Peyer's patch (tissue), 4 donors: ENCODE results near the gene OGN. TPM values are rescaled to one million over a fixed set of nuclear protein-coding genes. Genes with fewer than 3 reads are reported as not detected.
"Not testable (repeated sequence)": the region's sequence is repeated elsewhere in the genome, so short reads cannot be mapped to it uniquely, and the experiment has no call there.

Source experiments
- DNase-seq, 3 donors: peaks; one replicate each; pipeline ENCODE4 v3.0.0-alpha.2; 2017 to 2019
- H3K27ac ChIP-seq, 4 donors: fragments of 200-600 bp; sonication (generic); one replicate each; pipeline ENCODE4 v1.5.1; 2016 to 2019
- H3K27me3 ChIP-seq, 2 donors: fragments of 200-600 bp; sonication (generic); one replicate each; pipeline ENCODE4 v1.5.1; 2019
- H3K36me3 ChIP-seq, 3 donors: fragments of 200-600 bp; sonication (generic); one replicate each; pipeline ENCODE4 v1.5.1; 2016 to 2019
- H3K4me1 ChIP-seq, 4 donors: fragments of 200-600 bp; sonication (generic); one replicate each; pipeline ENCODE4 v1.5.1; 2016 to 2019
- H3K4me3 ChIP-seq, 4 donors: fragments of 200-600 bp; sonication (generic); 1 replicate in 3 of 4; 2 replicates in 1 of 4; pipeline ENCODE4 v1.5.1; 2016 to 2019; ENCODE audit warnings: mild to moderate bottlenecking in 1 of 4
- H3K9me3 ChIP-seq, 4 donors: fragments of 200-600 bp; sonication (generic); one replicate each; pipeline ENCODE4 v1.5.1; 2016 to 2019; ENCODE audit warnings: mild to moderate bottlenecking in 1 of 4
- CTCF ChIP-seq, 6 experiments: fragments of 450-650 bp in 4 of 6; fragments of 200-600 bp in 2 of 6; sonication (generic) in 1 of 6; IDR thresholded peaks; one replicate each; pipeline ENCODE4 v1.5.1; 2017 to 2019; ENCODE audit warnings: antibody characterized with exemption in 6 of 6, mild to moderate bottlenecking in 3 of 6, moderate library complexity in 1 of 6
- POLR2A ChIP-seq, 2 donors: fragments of 450-650 bp; IDR thresholded peaks; one replicate each; pipeline ENCODE4 v1.5.1; 2017; ENCODE audit warnings: antibody characterized with exemption in 2 of 2, mild to moderate bottlenecking in 2 of 2, moderate library complexity in 2 of 2
- total RNA-seq, 4 donors: library from RNA; depleted of rRNA; stranded (reverse); fragments of >200 nt; gene quantifications; one replicate each; pipeline ENCODE4 v1.1.0, GENCODE V29; 2016

The OGN gene
- total RNA-seq, 4 donors from 2014 or later, result 2.6 to 9.7 (median 3.5) TPM

DNA sequence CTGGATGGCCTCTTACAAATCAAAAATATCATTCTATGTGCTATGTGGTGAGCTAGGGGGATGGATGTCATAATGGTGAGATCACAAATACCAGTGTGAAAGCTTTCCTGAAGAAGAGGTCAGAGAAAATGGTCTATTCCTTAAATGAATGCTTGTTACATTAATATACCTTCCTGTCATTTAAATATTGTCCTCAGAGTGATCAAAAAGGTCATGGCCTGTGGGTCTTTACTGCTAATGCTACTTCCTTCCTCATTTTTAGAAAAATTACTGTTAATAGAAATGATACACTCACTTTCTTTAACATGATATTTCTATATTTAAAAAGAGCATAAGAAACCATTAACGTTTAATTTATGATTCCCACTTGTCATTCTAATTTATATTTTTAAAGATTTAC, 10.2 kb upstream of the OGN start:
- Histone ChIP-seq H3K9me3 (no peaks in the 10 kb centered on the region), H3K36me3 (no peaks in the 10 kb centered on the region), H3K27ac (no peak overlapping the region), H3K4me1 (no peaks in the 10 kb centered on the region), H3K27me3 (no peaks in the 10 kb centered on the region), H3K4me3 (no peak overlapping the region)
- DNase-seq, result no peak
- no peak for TF ChIP-seq CTCF (IDR thresholded peaks at IDR 0.05)
- no peak for TF ChIP-seq POLR2A (IDR thresholded peaks at IDR 0.05)

DNA sequence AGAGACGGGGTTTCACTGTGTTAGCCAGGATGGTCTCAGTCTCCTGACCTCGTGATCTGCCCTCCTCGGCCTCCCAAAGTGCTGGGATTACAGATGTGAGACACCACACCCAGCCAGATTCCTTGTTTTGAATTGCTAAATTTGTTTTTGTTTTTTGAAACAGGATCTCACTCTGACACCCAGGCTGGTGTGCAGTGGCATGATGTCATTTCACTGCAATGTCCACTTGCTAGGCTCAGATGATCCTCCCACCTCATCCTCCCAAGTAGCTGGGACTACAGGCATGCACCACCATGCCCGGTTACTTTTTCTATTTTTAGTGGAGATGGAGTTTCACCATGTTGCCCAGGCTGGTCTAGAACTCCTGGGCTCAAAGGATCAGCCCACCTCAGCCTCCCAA, 6.8 kb upstream of the OGN start:
- DNase-seq, H3K27ac ChIP-seq, H3K4me1 ChIP-seq, H3K4me3 ChIP-seq, H3K36me3 ChIP-seq, H3K9me3 ChIP-seq, H3K27me3 ChIP-seq: not testable (repeated sequence)

GRCh38 chr9:92408747-92409478, 4.5 kb upstream of the OGN start:
- no peak overlapping the region for H3K27ac ChIP-seq
- TF ChIP-seq CTCF (IDR thresholded peaks at IDR 0.05) (no peak), POLR2A (IDR thresholded peaks at IDR 0.05) (no peak)
- no peak for DNase-seq

DNA sequence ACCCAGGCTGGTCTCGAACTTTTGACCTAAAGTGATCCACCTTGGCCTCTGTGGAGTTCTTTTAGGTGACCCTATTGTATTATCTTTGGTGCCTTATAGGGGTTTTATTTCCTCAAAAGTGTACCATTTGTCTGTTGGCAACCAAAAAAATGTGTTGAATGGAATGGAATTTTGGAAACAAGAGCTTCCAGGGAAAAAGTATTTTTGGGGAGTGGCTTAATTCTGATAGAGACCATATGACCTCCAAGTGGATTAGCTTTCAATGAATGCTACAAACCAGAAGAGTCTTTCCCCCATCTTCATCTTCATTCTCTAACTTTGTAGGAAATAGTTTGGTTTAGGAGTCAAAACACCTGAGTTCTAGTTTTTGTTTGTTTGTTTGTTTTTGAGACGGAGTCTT, 3.4 kb upstream of the OGN start:
- H3K36me3 ChIP-seq, result no peaks in the 10 kb centered on the region
- no peak overlapping the region for H3K4me3 ChIP-seq
- TF ChIP-seq POLR2A (IDR thresholded peaks at IDR 0.05) (no peak), CTCF (IDR thresholded peaks at IDR 0.05) (no peak)
- no peak for DNase-seq
- no peaks in the 10 kb centered on the region for H3K27me3 ChIP-seq
- H3K4me1 ChIP-seq, result peaks cover 0 to 17% (median 2%) of the 10 kb centered on the region in 4 donors
- no peak overlapping the region for H3K27ac ChIP-seq
- no peaks in the 10 kb centered on the region for H3K9me3 ChIP-seq

More at GRCh38 chr9:92408747-92409478, 4.5 kb upstream of the OGN start:
- Histone ChIP-seq H3K4me1 (peaks cover 0 to 17% (median 2%) of the 10 kb centered on the region in 4 donors), H3K9me3 (no peaks in the 10 kb centered on the region), H3K36me3 (no peaks in the 10 kb centered on the region), H3K27me3 (no peaks in the 10 kb centered on the region), H3K4me3 (no peak overlapping the region)

GRCh38 chr9:92406477-92406876, 2.1 kb upstream of the OGN start:
- no peak for TF ChIP-seq CTCF (IDR thresholded peaks at IDR 0.05)
- no peak for TF ChIP-seq POLR2A (IDR thresholded peaks at IDR 0.05)
- peak; percentile 46 to 61 (median 56) for DNase-seq
- Histone ChIP-seq H3K27ac (peak overlapping the region in 3 of 4 donors; percentile 12 to 34 (median 30)), H3K36me3 (no peaks in the 10 kb centered on the region), H3K4me1 (peaks cover 0 to 17% (median 2%) of the 10 kb centered on the region in 4 donors), H3K9me3 (no peaks in the 10 kb centered on the region), H3K27me3 (no peaks in the 10 kb centered on the region), H3K4me3 (peak overlapping the region in 1 of 4 donors; percentile 12)

DNA sequence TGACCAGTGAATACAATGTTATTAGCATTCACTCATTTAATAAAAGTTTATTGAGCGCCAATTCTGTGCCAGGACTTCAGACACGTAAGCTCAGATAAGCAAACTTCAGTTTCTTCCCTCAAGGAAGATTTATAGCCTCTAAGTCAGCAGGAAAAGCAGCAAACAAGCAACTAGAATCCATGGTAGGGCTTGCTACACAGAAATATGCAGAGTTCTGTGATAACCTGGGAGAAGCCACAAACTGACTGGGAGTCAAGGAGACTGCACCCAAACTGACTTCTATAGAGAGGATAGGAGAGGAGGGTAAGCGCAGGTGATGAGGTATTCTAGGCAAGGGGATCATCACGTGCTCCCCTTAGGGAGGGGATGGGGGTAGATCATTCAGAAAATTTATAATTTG, 1.4 kb upstream of the OGN start:
- no peak for TF ChIP-seq POLR2A (IDR thresholded peaks at IDR 0.05)
- TF ChIP-seq CTCF (IDR thresholded peaks at IDR 0.05), result no peak
- H3K9me3 ChIP-seq, result no peaks in the 10 kb centered on the region
- H3K4me1 ChIP-seq, result peaks cover 0 to 17% (median 2%) of the 10 kb centered on the region in 4 donors
- no peaks in the 10 kb centered on the region for H3K27me3 ChIP-seq
- no peak overlapping the region for H3K4me3 ChIP-seq
- H3K27ac ChIP-seq, result peak overlapping the region in 1 of 4 donors; percentile 30
- H3K36me3 ChIP-seq, result no peaks in the 10 kb centered on the region
- DNase-seq, result no peak
